ENCODE data around the gene FBLN1. TPM values are rescaled to one million over a fixed set of nuclear protein-coding genes. Genes with fewer than 3 reads are reported as not detected.

The FBLN1 gene
- total and polyA plus RNA-seq, 2 of the 8 experiments (the other 6 are each of a cell fraction or from before 2014, with no cell fraction given): 159 to 168 TPM

DNA sequence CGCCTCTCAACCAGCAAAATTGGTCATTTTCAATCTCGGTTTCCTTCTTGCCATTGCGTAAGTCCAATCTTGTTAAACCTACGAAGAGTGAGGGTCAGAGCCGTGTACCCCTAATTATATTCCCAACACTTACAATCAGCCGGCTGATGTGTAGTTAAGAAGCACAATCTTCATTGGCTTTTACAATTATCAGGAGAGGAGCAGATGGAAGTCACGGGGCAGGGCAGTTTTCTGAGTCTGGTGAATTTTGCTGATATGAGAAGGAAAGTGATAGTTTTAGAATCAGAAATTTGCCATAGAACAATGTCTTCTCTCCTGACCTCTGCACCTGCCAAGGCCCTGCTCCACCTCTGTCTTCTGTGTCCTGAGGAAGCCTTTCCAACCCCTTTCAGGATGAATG lies 134.0 kb downstream of the FBLN1 start:
- H3K27ac ChIP-seq (ENCODE audit: low read depth, low read length): no peak overlapping the region
- H3K18ac ChIP-seq (ENCODE audit: extremely low read depth, low read length): no peak overlapping the region
- no peak overlapping the region for H3K9ac ChIP-seq (replicated peaks in 1 of 4; ENCODE audit: extremely low read depth in 1 of 4, low read depth in 3 of 4, low read length in 3 of 4)
- H3K4me2 ChIP-seq (ENCODE audit: insufficient read depth in 1 of 2, low read depth in 2 of 2, low read length in 2 of 2): no peak overlapping the region
- H3K27me3 ChIP-seq (replicated peaks in 1 of 4; ENCODE audit: control insufficient read depth in 3 of 4, extremely low read depth in 1 of 4, insufficient read depth in 3 of 4, low read length in 3 of 4): no peaks in the 10 kb centered on the region; a peak in 3 of 7 replicates
- no peaks in the 10 kb centered on the region for H3K79me2 ChIP-seq (ENCODE audit: control insufficient read depth in 1 of 2, insufficient read depth in 2 of 2, low read length in 2 of 2)
- no peak for DNase-seq (ENCODE audit: low read depth in 1 of 2, low spot score in 2 of 2)
- POLR2A ChIA-PET (ENCODE audit: partially characterized antibody): no interaction called here
- no peak overlapping the region for H3K4me3 ChIP-seq (ENCODE audit: extremely low read depth in 1 of 4, insufficient read depth in 2 of 4, low read depth in 3 of 4, low read length in 4 of 4)
- TF ChIP-seq TCF12 (IDR thresholded peaks at IDR 0.05; ENCODE audit: low read depth, low read length) (no peak), PHF8 (conservative IDR thresholded peaks at IDR 0.05; ENCODE audit: low read depth, low read length) (no peak), EGR1 (IDR thresholded peaks at IDR 0.05; ENCODE audit: borderline replicate concordance, low read depth, low read length) (no peak), KDM4A (IDR thresholded peaks at IDR 0.05; ENCODE audit: low read depth, low read length, severe bottlenecking) (no peak), SIN3A (conservative IDR thresholded peaks at IDR 0.05 in 1 of 2, IDR thresholded peaks at IDR 0.05 in 1 of 2; ENCODE audit: low read depth in 1 of 2, low read length in 2 of 2) (no peak), RAD21 (IDR thresholded peaks at IDR 0.05 in 1 of 2, conservative IDR thresholded peaks at IDR 0.05 in 1 of 2; ENCODE audit: low read depth in 2 of 2, low read length in 2 of 2) (no peak), CHD1 (IDR thresholded peaks at IDR 0.05; ENCODE audit: low read depth, low read length) (no peak)
- TF ChIP-seq, protein P1, sequence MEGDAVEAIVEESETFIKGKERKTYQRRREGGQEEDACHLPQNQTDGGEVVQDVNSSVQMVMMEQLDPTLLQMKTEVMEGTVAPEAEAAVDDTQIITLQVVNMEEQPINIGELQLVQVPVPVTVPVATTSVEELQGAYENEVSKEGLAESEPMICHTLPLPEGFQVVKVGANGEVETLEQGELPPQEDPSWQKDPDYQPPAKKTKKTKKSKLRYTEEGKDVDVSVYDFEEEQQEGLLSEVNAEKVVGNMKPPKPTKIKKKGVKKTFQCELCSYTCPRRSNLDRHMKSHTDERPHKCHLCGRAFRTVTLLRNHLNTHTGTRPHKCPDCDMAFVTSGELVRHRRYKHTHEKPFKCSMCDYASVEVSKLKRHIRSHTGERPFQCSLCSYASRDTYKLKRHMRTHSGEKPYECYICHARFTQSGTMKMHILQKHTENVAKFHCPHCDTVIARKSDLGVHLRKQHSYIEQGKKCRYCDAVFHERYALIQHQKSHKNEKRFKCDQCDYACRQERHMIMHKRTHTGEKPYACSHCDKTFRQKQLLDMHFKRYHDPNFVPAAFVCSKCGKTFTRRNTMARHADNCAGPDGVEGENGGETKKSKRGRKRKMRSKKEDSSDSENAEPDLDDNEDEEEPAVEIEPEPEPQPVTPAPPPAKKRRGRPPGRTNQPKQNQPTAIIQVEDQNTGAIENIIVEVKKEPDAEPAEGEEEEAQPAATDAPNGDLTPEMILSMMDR (IDR thresholded peaks at IDR 0.05; ENCODE audit: control extremely low read depth in 1 of 3, insufficient read depth in 1 of 3, low read depth in 1 of 3, low read length in 3 of 3): no peak
- no peak overlapping the region for H2BK12ac ChIP-seq (ENCODE audit: low read depth, low read length)
- H4K91ac ChIP-seq (replicated peaks; ENCODE audit: insufficient read length, low read length): no peak overlapping the region
- CTCF ChIA-PET (ENCODE audit: partially characterized antibody): interaction anchor here (1.1 to 1.8 kb wide), 2 partner anchors 8 to 71 kb away, joined by 3 to 7 read pairs; no protein-coding TSS in a partner anchor
- H2BK120ac ChIP-seq (replicated peaks; ENCODE audit: low read depth, low read length): no peak overlapping the region
- H3K23me2 ChIP-seq (ENCODE audit: low read depth, low read length): no peaks in the 10 kb centered on the region
- H2AFZ ChIP-seq (ENCODE audit: low read length): no peak overlapping the region
- WGBS, 2 experiments (ENCODE audit: extremely low coverage in 1 of 2, insufficient coverage in 1 of 2, insufficient read length in 1 of 2, insufficient replicate concordance in 2 of 2, low coverage in 1 of 2, low lambda C conversion rate in 2 of 2, missing lambda C conversion rate in 1 of 2): 92% methylated on average over 7 of the region's 7 CpGs; no CpG with 5 or more reads in 1 of the 2 experiments
- H3K56ac ChIP-seq (replicated peaks; ENCODE audit: insufficient read length, low read depth, low read length): no peak overlapping the region
- H3K23ac ChIP-seq (ENCODE audit: insufficient read length): no peak overlapping the region
- H4K20me1 ChIP-seq (replicated peaks in 1 of 2; ENCODE audit: control insufficient read depth in 1 of 2, insufficient read depth in 2 of 2, low read length in 2 of 2): no peaks in the 10 kb centered on the region
- no peak overlapping the region for H4K8ac ChIP-seq (ENCODE audit: extremely low read depth, insufficient read depth, low read length)
- no peak overlapping the region for H3K14ac ChIP-seq (ENCODE audit: insufficient read length)
- H2AK5ac ChIP-seq (ENCODE audit: low read depth, low read length): no peak overlapping the region
- H2BK15ac ChIP-seq (ENCODE audit: low read length): no peak overlapping the region
- no peaks in the 10 kb centered on the region for H3K36me3 ChIP-seq (ENCODE audit: control insufficient read depth in 2 of 4, insufficient read depth in 4 of 4, low read length in 3 of 4)
- H3K4ac ChIP-seq (replicated peaks; ENCODE audit: insufficient read length, low read depth, low read length): no peak overlapping the region
- peaks cover 6 to 27% (median 17%) of the 10 kb centered on the region in 4 experiments for H3K4me1 ChIP-seq (replicated peaks in 1 of 4; ENCODE audit: control insufficient read depth in 3 of 4, insufficient read depth in 4 of 4, low read length in 3 of 4)
- H2BK5ac ChIP-seq (ENCODE audit: low read depth, low read length): no peak overlapping the region
- no peak overlapping the region for H4K5ac ChIP-seq (ENCODE audit: insufficient read length, low read depth, low read length)
- no peak overlapping the region for H2BK20ac ChIP-seq (ENCODE audit: low read length)
- no peak for FAIRE-seq
- no peaks in the 10 kb centered on the region for H3K79me1 ChIP-seq (ENCODE audit: low read depth, low read length)
- no peaks in the 10 kb centered on the region for H3K9me3 ChIP-seq (ENCODE audit: insufficient read depth in 2 of 2, low read depth in 1 of 2, low read length in 1 of 2)

All from H1 (cell line).